Esophagus mucosa (tissue), 1 donor: Measurements from ENCODE around the gene ZDBF2. TPM values are rescaled to one million over a fixed set of nuclear protein-coding genes. Genes with fewer than 3 reads are reported as not detected.
"Not testable (repeated sequence)": the region's sequence is repeated elsewhere in the genome, so short reads cannot be mapped to it uniquely, and the experiment has no call there.

ENCODE experiments used
- ATAC-seq: fragments of 200-7000 bp; cut with Tn5 transposase; one replicate; pipeline ENCODE4 v1.9.1; 2020
- total RNA-seq: library from RNA; stranded (reverse); gene quantifications from one replicate; pipeline ENCODE4 v1.2.4, GENCODE V29; 2023
- donor health status: DM: yes; HTN: yes; CAD: no.

ZDBF2 gene
- total RNA-seq, result 5.6 TPM

DNA sequence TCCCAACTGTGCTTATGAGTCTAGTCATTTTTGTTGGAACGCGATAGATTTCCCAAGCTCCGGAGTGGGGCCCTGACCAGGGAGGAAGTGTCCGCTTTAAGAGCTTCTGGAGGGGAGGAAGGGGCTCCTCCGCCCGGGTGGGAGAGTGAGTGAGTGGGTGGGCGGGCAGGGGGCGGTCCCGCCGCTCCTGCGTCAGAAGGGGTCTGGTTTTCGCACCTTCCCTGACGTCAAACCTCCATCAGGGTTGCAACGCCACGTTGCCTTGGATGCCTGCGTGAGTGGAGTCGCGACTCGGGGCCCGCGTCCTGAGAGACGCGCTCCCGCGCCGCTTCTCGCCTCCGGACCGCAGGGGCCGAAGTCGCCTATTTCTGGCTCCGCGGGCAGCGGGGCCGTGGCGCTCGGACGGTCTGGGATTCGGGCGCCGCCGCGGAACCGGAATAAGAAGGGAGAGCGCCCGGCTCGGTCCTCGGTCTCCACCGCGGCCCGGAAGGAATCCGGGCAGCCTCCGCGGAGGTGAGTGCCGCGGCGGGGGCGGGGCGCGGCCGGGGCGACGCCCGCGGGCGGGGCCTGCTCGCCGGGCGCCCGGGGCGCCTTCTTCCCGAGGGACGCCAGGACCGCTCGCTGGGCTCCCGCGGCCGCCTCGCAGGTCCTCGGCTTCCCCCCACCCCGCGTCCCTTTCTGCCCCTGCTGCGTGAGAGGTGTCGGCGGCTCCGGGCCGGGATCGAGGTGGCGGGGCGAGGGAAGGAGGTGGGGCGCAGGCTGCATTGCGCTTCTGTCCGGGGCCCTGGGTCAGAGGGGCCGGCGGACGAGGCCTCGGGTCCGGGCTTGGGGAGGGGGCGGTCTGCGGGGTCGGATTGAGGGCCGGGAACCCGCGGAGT, at the start of gene ZDBF2:
TSS of gene ZDBF2 (plus strand) at position 230 of the 878 bp plus-strand sequence. CDS start 7,187 bp downstream, outside the sequence.
- ATAC-seq, result peak; percentile 86

DNA sequence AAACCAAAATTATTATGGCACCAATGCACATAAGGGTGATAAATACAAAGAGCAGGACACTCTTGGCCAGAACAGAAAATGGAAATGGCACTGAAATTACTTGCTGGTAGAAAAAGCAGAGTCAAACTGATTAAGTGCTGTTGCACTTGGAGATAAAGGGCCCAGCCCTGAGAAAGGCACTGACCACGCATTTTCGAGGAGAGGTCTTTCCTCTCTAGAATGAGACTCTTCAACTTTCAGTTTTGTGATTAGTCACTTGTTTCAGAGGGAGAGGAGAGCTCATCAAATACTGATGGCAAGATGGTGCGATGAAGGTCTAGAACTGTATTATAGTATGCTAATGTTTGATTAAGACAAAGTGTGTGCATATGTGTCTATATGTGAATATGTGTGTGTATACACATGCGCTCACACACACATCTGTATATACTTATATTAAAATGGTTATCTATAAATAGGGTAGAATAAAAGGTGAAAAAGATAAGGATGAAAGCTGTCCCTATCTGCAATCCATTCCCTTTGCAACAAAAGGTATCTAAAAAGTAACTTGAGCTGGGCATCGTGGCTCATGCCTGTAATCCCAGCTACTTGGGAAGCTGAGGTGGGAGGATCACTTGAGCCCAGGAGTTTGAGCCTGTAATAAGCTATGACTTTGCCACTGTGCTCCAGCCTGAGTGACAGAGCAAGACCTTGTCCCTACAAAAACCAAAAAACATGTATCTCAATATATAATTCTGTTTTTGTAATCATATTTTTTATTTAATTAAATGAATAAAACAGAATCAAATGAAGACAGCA, 48.8 kb upstream of the ZDBF2 start:
- ATAC-seq, result no peak

DNA sequence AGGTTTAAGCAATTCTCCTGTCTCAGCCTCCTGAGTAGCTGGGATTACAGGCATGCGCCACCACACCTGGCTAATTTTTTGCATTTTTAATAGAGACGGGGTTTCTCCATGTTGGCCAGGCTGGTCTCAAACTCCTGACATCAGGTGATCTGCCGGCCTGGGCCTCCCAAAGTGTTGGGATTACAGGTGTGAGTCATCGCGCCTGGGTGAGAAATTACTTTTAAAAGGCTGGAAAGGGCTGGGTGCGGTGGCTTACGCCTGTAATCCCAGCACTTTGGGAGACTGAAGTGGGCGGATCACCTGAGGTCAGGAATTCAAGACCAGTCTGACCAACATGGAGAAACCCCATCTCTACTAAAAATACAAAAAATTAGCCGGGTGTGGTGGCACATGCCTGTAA, 45.8 kb upstream of the ZDBF2 start:
- ATAC-seq, result not testable (repeated sequence)

DNA sequence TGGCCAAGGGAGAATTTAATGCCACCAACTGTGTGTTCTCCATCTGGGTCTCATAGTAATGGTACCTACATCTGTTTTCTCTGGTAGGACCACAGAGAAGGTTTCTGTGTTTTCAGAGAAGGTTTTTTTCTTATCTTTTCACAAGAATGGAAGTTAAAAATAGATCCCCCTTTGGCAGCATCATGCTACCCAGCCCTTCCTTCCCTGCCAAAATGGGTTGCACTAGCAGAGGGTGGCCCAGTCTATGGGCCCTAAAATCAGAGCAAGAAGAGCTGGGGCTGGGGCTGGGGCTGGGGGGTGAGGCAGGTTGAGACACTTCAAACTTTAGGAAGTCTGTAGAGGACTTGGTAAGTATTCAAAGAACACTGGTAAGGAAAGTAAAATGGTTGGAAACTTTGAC, 44.8 kb upstream of the ZDBF2 start:
- peak; percentile 2 for ATAC-seq

DNA sequence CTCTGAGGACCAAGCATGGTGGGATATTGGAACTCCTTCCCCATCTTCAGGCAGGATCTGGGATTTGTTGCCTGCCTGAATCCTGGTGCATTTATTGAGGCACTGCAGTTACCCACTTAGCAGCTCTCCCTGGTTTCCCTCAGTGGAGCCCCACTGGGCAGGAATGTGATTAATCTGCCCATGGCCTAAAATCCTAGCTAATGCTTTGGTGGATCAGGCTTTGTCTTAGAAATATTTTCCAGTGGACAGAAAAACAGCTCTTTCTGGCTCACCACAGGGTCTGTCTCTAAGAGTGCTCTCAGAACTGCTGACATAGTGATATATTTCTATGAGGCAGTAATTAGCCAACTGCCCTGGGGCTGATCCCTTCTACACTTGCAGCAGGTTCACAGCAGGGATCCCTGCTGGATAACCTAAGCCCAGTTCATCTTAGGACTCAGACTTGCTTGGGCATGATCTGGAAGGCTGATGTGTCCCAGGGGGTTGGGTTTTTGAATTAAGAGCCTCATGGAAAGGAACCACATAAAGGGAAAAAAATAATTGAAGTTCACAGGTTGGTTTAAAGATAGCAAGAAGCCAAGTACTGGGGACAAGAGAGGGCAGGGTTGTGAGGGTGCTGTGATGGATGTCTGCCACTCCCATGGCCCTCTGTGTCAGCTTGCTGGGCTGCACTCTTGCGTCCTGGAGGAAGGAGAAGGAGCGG, 44.3 kb upstream of the ZDBF2 start:
- peak; percentile 96 for ATAC-seq

DNA sequence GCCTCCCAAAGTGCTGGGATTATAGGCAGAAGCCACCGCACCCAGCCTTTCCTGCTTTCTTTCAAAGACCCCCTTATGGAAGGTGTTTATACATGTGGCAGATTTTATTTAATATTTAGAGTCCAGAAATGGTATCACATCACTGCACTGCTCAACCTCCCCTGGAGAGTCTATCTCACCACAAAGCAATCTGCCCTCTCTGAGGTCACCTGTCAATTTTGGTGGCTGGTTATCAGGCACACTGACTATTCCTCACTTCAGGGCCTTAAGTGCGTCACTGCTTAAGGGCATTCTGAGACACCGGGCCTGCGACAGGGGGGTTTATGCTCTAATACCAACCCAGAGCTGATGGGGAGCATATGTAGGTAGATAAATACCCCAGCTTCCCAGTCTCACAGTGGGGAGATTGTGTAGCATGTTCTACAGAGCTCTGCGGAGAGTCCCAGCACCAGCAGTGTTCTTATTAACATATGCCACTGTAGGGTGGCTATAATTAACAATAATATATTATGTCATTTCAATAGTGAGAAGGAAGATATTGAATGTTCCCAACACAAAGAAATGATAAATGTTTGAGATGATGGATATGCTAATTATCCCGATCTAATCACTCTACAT, 42.7 kb upstream of the ZDBF2 start:
- ATAC-seq, result no peak

DNA sequence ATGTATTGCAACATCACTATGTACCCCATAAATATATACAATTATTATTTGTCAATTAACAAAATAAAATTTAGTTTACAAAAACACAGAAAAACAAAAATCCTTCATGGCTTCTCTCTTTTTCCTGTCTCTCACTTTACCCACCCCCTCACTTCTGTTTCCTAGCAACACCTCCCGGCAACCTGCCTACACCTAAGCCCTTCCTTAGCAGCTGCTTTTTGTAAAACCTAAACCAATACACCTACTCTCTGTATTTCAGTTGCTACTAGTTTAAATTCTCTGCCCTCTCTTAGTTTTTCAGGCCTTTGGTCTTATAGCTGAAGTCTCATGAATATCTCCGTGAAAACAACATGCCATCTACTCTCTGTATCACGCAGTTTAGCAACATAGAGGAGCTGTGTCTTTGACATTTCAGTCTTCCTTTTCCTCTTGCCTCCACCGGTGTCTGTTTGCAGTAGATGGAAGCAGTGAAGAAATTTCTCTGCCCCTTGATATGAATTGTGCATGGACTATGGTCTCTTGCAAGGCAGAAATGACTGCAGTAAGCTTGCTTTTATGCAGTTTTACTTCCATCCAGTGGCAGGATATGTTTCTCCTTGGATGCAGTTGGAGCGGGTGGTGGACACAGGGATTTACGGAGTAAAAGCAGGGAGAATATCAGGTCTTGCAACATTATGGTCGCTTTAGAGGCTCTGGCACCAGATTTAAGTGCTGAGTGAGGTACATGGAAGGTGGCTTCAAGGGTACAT, 42.0 kb upstream of the ZDBF2 start:
- no peak for ATAC-seq

DNA sequence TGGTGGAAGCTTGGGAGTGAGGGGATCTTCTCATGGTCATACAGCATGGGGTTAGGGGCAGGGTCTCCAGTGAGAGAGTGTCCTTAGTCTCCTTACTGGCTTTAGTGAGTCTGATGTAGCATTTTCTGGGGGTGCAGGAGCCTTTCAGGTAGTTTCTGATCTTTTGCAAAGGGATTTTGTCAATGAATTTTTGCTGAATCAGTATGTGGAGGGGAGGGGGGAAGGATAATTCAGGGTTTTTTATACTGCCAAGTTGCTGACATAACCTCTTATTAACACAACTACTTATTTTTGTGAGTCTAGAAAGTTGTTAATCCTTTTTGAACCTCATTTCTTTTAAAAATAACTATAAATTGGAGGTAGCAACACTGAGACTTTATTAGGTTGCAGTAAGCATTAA, 35.3 kb upstream of the ZDBF2 start:
- ATAC-seq, result no peak

DNA sequence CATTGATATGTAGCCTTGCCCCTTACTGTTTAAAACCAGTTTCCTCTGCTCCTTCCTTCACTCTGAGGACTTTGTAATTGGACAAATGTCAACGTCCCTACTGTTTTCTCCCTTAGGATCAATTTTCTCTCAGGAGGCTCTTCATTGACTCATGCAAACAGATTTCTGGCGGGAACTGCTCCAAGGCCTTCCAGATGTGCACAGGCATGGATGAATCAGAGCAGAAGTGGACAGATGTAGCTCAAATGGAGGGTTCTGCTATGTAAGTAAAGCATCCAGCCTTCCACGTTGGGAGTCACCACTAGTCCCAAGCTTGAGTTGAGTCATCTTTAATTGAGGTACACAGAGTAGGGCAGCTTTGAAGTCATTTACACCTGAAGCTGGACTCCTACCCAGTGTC, 34.1 kb upstream of the ZDBF2 start:
- ATAC-seq, result peak; percentile 8

DNA sequence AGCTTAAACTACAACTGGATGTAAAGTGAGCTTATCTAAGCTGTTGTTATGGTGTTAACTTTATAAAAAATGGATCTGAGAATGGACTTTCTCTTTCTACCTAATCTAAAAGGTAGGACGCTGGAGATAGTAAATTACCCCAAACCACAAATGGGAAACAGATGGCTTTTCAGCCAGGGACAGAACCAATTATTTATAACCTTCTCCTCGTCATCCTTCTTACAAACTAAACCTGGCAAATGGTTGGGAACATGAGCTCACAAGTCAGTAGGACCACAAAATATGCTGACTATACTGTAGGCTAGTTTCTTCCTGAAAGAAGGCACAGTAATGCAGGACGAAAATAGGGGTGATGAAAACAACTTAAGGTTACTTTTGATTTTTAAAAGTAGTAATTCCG, 32.7 kb upstream of the ZDBF2 start:
- no peak for ATAC-seq

DNA sequence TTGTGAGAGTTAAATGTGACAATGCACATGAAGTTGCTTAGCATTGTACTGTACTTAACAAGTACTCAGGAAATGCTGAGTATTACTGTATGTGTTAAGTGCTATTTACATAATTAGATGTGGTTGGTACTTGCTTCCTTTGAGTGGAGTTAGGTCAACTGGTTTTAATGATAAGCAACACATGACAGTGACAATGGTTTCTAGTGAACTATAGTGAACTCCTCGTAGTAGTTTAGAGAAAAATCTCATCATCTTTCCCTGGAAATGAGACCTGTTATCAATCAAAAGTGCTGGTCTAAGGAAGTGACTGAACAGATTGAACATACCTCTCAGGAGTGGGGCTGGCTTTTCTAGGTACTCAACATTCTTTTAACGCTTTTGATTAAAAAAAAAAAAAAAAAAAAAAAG, 29.2 kb upstream of the ZDBF2 start:
- peak; percentile 32 for ATAC-seq

DNA sequence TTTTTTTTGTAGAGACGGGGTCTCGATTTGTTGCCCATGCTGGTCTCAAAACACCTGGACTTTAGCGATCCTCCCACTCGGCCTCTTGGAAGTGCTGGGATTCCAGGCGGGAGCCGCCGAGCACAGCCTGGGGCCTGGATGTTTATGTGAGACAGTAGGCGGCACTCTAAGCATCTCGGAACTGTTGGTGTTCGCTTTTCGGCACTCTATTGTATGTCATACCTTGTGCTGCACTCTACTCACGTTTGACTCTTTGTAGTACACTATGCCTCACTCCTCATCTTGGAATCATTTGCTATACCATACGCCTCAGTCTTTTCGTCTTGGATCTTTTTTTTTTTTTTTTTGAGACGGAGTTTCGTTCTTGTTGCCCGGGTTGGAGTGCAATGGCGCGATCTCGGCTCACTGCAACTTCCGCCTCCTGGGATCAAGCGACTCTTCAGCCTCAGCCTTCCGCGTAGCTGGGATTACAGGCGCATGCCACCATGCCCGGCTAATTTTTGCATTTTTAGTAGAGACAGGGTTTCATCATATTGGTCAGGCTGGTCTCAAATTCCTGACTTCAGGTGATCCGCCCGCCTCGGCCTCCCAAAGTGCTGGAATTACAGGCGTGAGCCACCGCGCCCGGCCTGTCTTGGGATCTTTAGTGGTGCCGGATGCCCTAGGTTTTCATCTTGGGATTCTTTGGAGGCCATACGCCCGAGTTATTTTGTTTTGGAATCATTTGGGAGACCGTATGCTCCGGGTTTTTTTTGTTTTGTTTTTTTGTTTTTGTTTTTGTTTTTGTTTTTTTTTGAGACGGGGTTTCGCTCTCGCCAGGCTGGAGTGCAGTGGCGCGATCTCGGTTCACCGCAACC, 24.2 kb upstream of the ZDBF2 start:
- ATAC-seq, result peak; percentile 46

DNA sequence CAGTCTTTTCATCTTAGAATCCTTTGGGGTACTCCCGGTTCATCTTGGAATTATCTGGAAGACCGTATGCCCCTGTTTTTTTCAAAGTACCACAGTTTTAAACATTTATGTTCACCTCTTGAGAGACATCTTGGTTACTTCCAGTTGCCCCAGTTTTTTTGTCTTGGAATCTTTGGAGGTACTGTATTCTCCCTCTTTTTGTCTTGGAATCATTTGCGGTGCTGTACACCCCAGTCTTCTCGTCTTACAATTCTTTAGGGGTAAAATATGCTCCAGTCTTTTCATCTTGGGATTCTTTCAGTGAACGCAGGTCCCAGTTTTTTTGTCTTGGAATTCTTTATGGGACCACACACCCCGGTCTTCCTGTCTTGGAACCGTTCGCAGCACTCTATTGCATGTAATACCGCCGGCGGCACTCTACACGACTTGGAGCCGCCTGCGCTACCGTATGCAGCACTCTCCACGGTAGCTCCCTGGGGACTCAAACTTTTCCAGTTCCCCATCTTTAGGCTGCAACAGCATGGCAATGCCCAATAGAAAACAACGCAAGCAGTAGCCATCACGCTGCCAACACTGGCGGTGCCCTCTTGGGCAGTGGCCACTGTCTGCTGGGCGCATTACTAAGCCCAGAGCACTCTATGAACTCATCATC, 21.2 kb upstream of the ZDBF2 start:
- ATAC-seq, result no peak

DNA sequence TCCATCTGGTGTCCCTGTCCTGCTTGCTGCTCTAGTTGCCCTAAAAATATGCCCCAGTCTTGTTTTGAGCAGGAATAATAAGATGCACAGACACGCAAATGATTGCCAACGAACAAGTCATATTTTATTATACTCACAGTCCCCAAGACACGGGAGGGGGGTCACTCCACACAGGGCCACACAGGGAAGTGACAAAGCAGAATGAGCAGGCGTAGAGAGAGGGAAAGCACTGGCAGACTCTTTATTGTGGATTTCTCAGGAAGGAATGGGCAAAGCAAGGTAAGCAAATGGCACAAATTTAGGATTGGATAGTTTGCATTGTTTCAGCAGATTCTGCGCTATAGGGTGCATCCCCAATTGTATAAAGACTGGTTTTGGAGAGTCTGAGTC, 20.7 kb upstream of the ZDBF2 start:
- no peak for ATAC-seq

DNA sequence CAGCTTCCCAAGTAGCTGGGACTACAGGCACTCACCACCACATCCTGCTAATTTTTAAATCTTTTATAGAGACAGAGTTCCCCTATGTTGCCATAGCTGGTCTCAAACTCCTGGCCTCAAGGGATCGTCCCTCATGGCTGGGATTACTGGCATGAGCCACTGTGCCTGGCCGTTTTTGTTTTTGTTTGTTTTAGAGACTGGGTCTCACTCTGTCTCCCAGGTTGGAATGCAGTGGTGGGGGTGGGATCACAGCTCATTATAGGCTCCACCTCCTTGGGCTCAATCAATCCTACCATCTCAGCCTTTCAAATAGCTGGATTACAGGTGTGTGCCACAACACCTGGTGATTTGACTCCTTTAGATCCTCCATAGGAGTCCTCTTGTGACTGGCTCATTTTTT, 19.5 kb upstream of the ZDBF2 start:
- ATAC-seq, result no peak

DNA sequence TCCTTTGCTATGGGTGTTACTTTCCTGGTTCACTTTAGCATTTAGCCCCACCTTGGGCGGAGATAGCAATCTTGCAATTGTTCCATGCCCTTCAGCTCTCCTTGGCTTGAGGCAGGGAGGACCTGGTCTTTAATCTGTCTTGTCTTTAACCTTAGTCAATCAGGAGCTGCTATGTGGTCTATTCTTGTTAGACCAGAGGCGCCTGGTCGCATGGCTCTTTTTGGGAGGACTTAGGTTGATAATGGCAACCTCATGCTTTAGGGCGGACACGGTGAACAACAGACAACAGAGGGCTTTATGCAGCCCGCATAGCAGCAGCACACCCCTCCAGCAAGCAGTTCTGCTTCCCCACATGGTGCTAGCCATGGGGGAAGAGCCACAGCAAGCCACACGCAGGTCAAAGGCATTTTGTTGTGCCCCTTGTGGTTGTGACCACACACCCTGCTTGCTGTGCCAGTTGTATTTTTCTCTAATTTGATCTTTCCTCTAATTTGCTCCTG, 17.7 kb upstream of the ZDBF2 start:
- no peak for ATAC-seq

DNA sequence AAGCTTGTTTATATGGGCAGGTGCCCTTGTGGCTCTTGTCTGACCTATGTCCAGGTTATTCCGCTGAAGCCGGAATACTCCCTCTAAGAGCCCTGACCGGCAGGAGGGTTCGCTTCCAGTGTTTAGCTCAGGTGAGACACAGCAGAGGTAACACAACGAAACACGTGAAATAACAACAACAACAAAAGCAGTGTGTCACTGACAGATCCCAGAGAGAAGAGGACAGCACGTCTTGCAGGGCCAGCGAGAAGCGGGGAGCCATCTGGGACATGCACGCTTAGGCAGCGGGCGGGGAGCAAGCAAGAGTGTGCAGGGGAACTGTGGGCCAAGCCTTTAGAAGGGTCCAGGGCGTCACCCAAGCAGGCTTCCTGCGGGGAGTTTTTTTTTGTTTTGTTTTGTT, 17.1 kb upstream of the ZDBF2 start:
- no peak for ATAC-seq

DNA sequence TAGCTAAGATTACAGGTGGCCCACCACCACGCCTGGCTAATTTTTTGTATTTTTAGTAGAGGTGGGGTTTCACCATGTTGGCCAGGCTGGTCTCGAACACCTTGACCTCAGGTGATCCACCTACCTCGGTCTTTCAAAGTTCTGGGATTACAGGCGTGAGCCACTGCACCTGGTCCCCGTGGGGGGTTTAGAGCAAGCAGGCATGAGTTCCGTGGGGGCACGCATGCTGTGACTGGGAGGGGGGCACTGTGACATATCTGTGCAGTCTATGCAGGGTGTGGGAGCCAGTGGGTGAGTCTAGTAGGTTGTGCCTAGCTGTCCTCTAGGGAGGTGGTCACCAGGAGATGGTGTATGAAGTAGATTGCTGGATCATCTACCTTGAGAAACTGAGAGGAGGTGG, 16.6 kb upstream of the ZDBF2 start:
- no peak for ATAC-seq

DNA sequence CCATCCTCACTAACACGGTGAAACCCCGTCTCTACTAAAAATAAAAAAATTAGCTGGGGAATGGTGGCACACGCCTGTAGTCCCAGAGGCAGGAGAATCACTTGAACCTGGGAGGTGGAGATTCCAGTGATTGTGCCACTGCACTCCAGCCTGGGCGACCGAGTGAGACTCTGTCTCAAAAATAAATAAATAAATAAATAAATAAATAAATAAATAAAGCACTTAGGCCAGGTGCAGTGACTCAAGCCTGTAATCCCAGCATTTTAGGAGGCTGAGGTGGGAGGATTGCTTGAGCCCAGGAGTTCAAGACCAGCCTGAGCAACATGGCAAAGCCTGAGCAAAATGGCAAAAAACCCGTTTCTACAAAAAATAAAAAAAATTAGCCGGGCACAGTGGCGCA, 15.8 kb upstream of the ZDBF2 start:
- ATAC-seq, result not testable (repeated sequence)
